ENCODE data around the gene THOC6. TPM values are rescaled to one million over a fixed set of nuclear protein-coding genes. Genes with fewer than 3 reads are reported as not detected.
"Not testable (repeated sequence)": the region's sequence is repeated elsewhere in the genome, so short reads cannot be mapped to it uniquely, and the experiment has no call there.

The THOC6 gene
- total RNA-seq, 1 experiment from 2014 or later: 18.7 TPM

GRCh38 chr16:3054965-3055733, 31.3 kb downstream of the THOC6 start:
- no peak for DNase-seq (ENCODE audit: low read depth)

GRCh38 chr16:3055734-3056115, 31.9 kb downstream of the THOC6 start:
- DNase-seq (ENCODE audit: low read depth): not testable (repeated sequence)

DNA sequence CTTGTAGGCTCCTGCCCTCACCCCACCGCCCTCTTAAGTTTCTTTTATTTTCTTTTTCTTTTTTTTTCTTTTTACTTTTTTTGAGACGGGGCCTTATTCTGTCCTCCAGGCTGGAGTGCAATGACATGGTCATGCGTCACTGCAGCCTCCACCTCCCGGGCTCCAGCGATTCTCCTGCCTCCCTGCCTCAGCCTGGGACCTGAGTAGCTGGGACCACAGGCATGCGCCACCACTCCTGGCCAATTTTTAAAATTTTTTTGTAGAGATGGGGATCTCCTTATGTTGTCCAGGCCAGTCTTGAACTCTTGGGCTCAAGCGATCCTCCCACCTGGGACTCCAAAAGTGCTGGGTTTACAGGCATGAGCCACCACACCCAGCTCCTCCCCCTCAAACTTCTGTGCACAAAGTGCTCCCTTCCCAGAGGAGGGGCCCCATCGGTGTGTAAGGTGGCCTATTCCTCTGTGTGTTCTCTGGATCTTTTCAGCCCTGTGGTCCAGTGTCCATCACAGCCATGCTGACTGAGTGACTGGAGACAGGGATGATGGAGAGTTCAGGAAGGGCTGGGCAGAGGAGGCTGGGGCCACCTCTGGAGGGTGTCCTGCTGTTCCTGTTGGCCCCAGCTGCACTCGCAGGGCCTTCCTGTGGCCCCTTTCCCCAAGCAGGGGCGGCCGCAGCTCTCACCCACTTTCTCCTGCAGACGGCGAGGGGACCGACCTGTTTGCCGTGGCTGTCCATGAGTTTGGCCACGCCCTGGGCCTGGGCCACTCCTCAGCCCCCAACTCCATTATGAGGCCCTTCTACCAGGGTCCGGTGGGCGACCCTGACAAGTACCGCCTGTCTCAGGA, 32.7 kb downstream of the THOC6 start:
- no peak for DNase-seq (ENCODE audit: low read depth)

DNA sequence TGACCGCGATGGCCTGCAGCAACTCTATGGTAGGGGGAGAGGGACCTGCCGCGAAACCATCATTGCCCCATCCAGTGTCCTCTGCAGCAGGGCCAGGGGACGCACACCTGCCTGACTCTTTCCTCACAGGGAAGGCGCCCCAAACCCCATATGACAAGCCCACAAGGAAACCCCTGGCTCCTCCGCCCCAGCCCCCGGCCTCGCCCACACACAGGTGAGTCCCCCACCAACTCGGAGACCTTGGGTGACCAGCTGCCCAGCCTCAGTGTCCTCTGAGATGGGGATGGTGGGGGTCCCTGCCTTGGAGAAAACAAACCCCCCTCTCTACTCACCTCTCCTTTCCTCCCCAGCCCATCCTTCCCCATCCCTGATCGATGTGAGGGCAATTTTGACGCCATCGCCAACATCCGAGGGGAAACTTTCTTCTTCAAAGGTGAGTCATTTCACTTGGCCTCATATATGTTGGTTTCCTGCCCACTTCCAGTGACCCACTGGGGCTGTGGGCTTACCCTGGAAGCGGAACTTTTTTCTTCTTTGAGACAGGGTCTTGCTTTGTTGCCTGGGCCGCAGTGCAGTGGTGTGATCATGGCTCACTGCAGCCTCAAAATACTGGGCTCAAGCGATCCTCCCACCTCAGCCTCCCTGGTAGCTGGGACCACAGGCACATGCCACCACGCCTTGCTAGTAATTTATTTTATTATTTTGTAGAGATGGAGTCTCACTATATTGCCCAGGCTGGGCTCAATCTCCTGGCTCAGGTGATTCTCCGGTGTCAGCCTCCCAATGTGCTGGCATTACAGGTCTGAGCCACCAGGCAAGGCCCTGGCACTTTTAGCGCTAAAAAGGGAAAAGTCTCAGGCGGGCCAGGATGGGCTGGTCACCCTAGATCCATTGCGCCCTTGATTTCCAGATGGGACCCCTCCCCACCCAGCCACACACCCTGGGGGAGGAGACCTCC, 33.6 kb downstream of the THOC6 start:
- DNase-seq (ENCODE audit: low read depth): no peak

- DNase-seq (ENCODE audit: low read depth): peak; percentile 21
Measured at GRCh38 chr16:3058139-3059030, 34.5 kb downstream of the THOC6 start.

GRCh38 chr16:3059041-3059722, 35.3 kb downstream of the THOC6 start:
- peak; percentile 79 for DNase-seq (ENCODE audit: low read depth)

DNA sequence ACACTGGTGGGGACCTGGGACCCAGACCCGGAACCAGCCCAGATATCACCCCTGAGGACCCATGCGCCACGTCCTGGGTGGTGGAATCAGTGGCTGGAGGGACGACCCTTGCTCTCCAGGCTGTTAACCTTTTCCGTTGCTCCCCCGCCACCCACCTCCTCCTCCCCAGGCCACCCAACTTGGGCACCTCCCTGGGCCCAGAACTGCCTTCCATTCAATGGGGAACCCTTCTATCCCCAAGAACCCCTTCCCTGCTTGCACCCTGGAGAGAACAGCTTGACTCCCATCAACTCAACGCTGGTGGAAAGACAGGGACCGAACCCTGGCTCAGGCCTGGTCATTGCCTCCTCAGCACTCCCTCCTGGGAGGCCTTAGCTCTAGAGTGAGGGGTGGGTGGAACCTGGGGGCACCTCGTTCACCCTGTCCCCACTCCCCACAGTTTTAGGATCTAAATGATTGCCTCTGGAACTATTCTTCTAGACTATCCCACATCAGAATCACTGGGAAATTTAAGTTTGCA, 35.9 kb downstream of the THOC6 start:
- DNase-seq (ENCODE audit: low read depth): no peak

GRCh38 chr16:3060339-3061127, 36.7 kb downstream of the THOC6 start:
- peak; percentile 55 for DNase-seq (ENCODE audit: low read depth)

DNA sequence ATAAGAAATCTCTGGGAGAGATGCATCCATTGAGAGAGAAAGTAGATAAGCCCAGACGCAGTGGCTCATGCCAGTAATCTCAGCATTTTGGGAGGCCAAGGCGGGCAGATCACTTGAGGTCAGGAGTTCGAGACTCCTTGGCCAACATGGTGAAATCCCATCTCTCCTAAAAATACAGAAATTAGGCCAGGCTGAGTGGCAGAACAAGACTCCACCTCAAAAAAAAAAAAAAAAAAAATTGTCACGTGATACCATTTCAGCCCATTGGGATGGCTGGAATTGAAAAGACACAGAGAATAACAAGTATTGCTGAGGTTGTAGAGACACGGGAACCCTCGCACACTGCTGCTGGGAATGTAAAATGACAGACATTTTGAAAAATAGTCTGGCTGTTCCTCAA, 38.7 kb downstream of the THOC6 start:
- DNase-seq (ENCODE audit: low read depth): no peak

DNA sequence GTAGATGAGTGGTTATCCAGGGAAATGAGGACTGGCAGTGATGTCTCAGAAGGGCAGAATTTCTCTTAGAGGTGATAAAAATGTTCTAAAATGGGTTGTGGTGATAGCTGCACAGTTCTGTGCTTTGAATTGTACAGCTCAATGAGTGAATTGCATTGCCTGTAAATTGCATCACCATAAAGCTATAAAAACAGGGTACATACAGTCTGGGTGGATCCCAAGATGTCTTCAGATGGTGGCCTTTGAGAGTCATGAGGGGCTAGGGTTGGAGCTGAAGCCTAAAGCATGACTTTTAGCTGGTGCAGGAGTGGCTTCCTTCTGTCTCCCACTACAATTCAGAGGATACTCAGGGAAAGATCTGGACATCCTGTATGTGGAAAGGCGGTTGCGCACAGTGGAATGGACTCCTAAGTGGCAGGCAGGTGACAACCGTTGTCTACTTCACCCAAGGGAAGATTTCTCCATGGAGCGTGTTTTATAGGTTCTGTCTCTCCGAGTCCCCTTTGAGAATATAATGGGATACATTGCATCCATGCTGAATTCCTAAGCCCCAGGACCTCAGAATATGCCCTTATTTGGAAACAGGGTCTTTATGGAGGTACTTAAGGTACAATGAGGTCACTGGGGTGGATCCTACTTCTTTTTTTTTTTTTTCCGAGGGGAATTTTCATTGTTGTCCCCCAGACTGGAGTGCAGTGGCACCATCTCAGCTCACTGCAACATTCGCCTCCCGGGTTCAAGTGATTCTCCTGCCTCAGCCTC, 40.0 kb downstream of the THOC6 start:
- no peak for DNase-seq (ENCODE audit: low read depth)

- DNase-seq (ENCODE audit: low read depth): peak; percentile 67
Measured at GRCh38 chr16:3065069-3065741, 41.4 kb downstream of the THOC6 start, which contains the start of gene IL32. Gene IL32, plus strand, starts transcription at chr16:3065640. Its CDS starts 172 bp downstream, at chr16:3065812.

- DNase-seq (ENCODE audit: low read depth): no peak
Measured at GRCh38 chr16:3065742-3066439, 42.1 kb downstream of the THOC6 start.

DNA sequence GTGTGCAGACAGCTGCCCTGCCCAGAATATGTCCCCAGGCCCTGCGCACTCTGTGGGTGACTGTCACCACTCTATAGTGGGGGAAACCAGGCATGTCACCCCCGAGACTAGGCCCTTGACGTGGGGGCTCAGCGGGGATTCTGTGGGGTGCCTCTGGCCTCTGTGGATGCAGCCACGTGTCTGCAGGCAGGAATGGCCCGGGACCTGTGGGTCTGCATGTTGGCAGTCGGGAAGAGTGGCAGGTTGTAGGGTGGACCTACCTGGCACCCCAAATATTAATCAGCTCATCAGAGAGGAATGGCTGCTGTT, 42.6 kb downstream of the THOC6 start:
- no peak for DNase-seq (ENCODE audit: low read depth)

DNA sequence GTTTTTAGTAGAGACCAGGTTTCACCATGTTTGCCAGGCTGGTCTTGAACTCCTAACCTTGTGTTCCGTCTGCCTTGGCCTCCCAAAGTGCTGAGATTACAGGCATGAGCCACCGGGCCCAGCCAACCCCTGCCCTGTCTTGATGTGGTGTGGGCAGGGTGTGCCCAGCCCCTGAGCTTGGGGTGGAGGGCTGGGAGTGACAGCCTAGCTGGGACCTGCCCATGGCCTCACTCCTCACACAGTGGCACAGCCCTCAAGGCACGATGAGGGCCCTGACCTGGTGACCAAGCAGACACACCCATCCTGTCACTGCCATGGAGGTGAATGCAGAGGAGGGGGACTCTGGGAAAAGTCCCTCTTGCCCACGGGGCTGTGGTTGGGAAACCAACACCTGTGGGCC, 44.7 kb downstream of the THOC6 start:
- no peak for DNase-seq (ENCODE audit: low read depth)

DNA sequence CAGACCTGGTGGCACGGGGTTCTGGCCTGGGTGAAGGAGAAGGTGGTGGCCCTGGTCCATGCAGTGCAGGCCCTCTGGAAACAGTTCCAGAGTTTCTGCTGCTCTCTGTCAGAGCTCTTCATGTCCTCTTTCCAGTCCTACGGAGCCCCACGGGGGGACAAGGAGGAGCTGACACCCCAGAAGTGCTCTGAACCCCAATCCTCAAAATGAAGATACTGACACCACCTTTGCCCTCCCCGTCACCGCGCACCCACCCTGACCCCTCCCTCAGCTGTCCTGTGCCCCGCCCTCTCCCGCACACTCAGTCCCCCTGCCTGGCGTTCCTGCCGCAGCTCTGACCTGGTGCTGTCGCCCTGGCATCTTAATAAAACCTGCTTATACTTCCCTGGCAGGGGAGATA, 45.3 kb downstream of the THOC6 start:
- not testable (repeated sequence) for DNase-seq (ENCODE audit: low read depth)

DNA sequence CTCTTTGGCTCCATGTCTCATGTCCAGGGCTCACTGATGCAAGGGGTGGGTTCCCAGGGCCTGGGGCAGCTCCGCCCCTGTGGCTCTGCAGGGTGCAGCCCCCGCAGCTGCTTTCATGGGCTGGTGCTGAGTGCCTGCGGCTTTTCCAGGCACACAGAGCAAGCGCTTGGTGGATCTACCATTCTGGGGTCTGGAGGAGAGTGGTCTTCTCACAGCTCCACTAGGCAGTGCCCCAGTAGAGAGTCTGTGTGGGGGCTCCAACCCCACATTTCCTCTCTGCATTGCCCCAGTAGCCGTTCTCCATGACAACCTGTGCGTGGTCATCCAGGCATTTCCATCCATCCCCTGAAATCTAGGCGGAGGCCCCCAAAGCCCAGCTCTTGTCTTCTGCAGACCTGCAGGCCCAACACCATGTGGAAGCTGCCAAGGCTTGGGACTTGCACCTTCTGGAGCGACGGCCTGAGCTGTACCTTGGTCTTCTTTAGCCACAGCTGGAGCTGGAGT, 46.8 kb downstream of the THOC6 start:
- DNase-seq (ENCODE audit: low read depth): no peak

DNA sequence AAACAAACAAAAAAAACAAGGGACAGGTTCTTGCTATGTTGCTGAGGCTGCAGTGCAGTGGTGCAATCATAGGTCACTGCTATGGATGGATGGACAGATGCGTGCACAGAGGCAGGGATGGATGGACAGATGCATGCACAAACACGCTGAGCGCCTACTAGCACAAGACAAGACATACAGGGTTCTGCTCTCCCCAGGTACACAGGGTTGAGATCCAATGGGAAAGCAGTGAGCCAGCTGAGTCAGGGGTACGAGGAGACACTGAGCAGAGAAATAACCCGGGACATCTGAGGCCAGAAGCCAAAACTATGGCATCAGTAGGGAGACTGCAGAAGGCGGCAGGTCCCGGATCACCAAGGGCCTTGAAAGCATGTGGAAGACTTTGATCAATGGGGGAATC, 47.8 kb downstream of the THOC6 start:
- DNase-seq (ENCODE audit: low read depth): no peak
